Measurements from ENCODE around the gene TTLL8.

TTLL8 gene

GRCh38 chr22:50083462-50084079, 25.5 kb upstream of the TTLL8 start:
- DNase-seq (ENCODE audit: low read depth in 3 of 3, low spot score in 1 of 3): no peak

GRCh38 chr22:50082961-50083461, 24.9 kb upstream of the TTLL8 start:
- no peak for DNase-seq (ENCODE audit: low read depth in 3 of 3, low spot score in 1 of 3)

GRCh38 chr22:50082197-50082715, 24.2 kb upstream of the TTLL8 start:
- DNase-seq (ENCODE audit: low read depth in 3 of 3, low spot score in 1 of 3): no peak

- DNase-seq (ENCODE audit: low read depth in 3 of 3, low spot score in 1 of 3): no peak
Observed at GRCh38 chr22:50081426-50082196, 23.5 kb upstream of the TTLL8 start.

- DNase-seq (ENCODE audit: low read depth in 3 of 3, low spot score in 1 of 3): no peak
Observed at GRCh38 chr22:50080077-50080465, 22.0 kb upstream of the TTLL8 start.

GRCh38 chr22:50078761-50079160, 20.7 kb upstream of the TTLL8 start:
- DNase-seq (ENCODE audit: low read depth in 3 of 3, low spot score in 1 of 3): no peak

GRCh38 chr22:50078246-50078645, 20.1 kb upstream of the TTLL8 start:
- no peak for DNase-seq (ENCODE audit: low read depth in 3 of 3, low spot score in 1 of 3)

- DNase-seq (ENCODE audit: low read depth in 3 of 3, low spot score in 1 of 3): no peak
Observed at GRCh38 chr22:50076646-50077535, 18.8 kb upstream of the TTLL8 start.

- DNase-seq (ENCODE audit: low read depth in 3 of 3, low spot score in 1 of 3): no peak
Observed at GRCh38 chr22:50074551-50075530, 16.7 kb upstream of the TTLL8 start.

GRCh38 chr22:50074056-50074455, 16.0 kb upstream of the TTLL8 start:
- no peak for DNase-seq (ENCODE audit: low read depth in 3 of 3, low spot score in 1 of 3)

GRCh38 chr22:50072714-50073538, 14.8 kb upstream of the TTLL8 start:
- DNase-seq (ENCODE audit: low read depth in 3 of 3, low spot score in 1 of 3): no peak

- no peak for DNase-seq (ENCODE audit: low read depth in 3 of 3, low spot score in 1 of 3)
Observed at GRCh38 chr22:50072167-50072555, 14.1 kb upstream of the TTLL8 start.

- no peak for DNase-seq (ENCODE audit: low read depth in 3 of 3, low spot score in 1 of 3)
Observed at GRCh38 chr22:50071432-50072166, 13.5 kb upstream of the TTLL8 start.

- no peak for DNase-seq (ENCODE audit: low read depth in 3 of 3, low spot score in 1 of 3)
Observed at GRCh38 chr22:50070366-50070765, 12.3 kb upstream of the TTLL8 start.

GRCh38 chr22:50068096-50068495, 10.0 kb upstream of the TTLL8 start:
- no peak for DNase-seq (ENCODE audit: low read depth in 3 of 3, low spot score in 1 of 3)

- DNase-seq (ENCODE audit: low read depth in 3 of 3, low spot score in 1 of 3): no peak
Observed at GRCh38 chr22:50067244-50067643, 9.1 kb upstream of the TTLL8 start.

GRCh38 chr22:50064453-50064852, 6.4 kb upstream of the TTLL8 start:
- DNase-seq (ENCODE audit: low read depth in 3 of 3, low spot score in 1 of 3): no peak

- DNase-seq (ENCODE audit: low read depth in 3 of 3, low spot score in 1 of 3): no peak
Observed at GRCh38 chr22:50063589-50064393, 5.7 kb upstream of the TTLL8 start.
